Measurements from ENCODE around the gene NTRK2.

Gene NTRK2

GRCh38 chr9:84852617-84853301, 183.2 kb downstream of the NTRK2 start:
- H2AK5ac ChIP-seq (ENCODE audit: low read length) = no peak overlapping the region
- peaks cover 5% of the 10 kb centered on the region in 2 experiments for H3K4me1 ChIP-seq (ENCODE audit: control insufficient read depth in 1 of 2, insufficient read depth in 2 of 2, low read length in 2 of 2)
- H3K14ac ChIP-seq (ENCODE audit: low read length) = no peak overlapping the region
- no peak overlapping the region for H3K23ac ChIP-seq (ENCODE audit: low read length)
- no peaks in the 10 kb centered on the region for H3K27me3 ChIP-seq (ENCODE audit: insufficient read depth, low read length)
- peaks cover 12% of the 10 kb centered on the region for H3K79me1 ChIP-seq (ENCODE audit: low read length)
- no peak overlapping the region for H3K18ac ChIP-seq (ENCODE audit: low read length)
- H3K4me3 ChIP-seq (ENCODE audit: low read depth, low read length) = no peak overlapping the region
- H3K9me3 ChIP-seq (ENCODE audit: insufficient read depth, low read depth, low read length) = no peaks in the 10 kb centered on the region
- peak in 1 of 2 donors; percentile 42 for DNase-seq
- H3K4ac ChIP-seq (ENCODE audit: low read depth, low read length) = no peak overlapping the region
- no peak overlapping the region for H2AFZ ChIP-seq (ENCODE audit: insufficient read depth, low read length, poor library complexity)
- H3K36me3 ChIP-seq (ENCODE audit: control insufficient read depth in 1 of 2, insufficient read depth in 2 of 2, low read length in 2 of 2) = no peaks in the 10 kb centered on the region
- H3K9ac ChIP-seq (ENCODE audit: low read length) = no peak overlapping the region
- WGBS (ENCODE audit: extremely low coverage, insufficient coverage, insufficient read length) = no CpG with 5 or more reads among the region's 1 CpG
- H4K12ac ChIP-seq (ENCODE audit: low read depth, low read length) = no peak overlapping the region
- H3K79me2 ChIP-seq (ENCODE audit: control insufficient read depth, insufficient read depth, low read length, poor library complexity) = no peaks in the 10 kb centered on the region
- H3K4me2 ChIP-seq (ENCODE audit: low read length) = no peak overlapping the region
- H2BK12ac ChIP-seq (ENCODE audit: low read length) = peak overlapping the region; percentile 74
- no peak overlapping the region for H4K8ac ChIP-seq (ENCODE audit: low read depth, low read length)
- H2BK120ac ChIP-seq (ENCODE audit: insufficient read depth, low read length, poor library complexity) = no peak overlapping the region
- H3K27ac ChIP-seq (ENCODE audit: low read depth, low read length) = peak overlapping the region; percentile 77
- peak overlapping the region; percentile 38 for H4K91ac ChIP-seq (ENCODE audit: low read depth, low read length)
- H2BK5ac ChIP-seq (ENCODE audit: low read depth, low read length, poor library complexity) = peak overlapping the region; percentile 28

GRCh38 chr9:84856181-84856632, 186.7 kb downstream of the NTRK2 start:
- Histone ChIP-seq H3K79me2 (ENCODE audit: control insufficient read depth, insufficient read depth, low read length, poor library complexity) (no peaks in the 10 kb centered on the region), H2AFZ (ENCODE audit: insufficient read depth, low read length, poor library complexity) (no peak overlapping the region)

GRCh38 chr9:84857211-84857610, 187.7 kb downstream of the NTRK2 start:
- Histone ChIP-seq H4K91ac (ENCODE audit: low read depth, low read length) (no peak overlapping the region), H3K4ac (ENCODE audit: low read depth, low read length) (no peak overlapping the region), H3K14ac (ENCODE audit: low read length) (no peak overlapping the region), H3K36me3 (ENCODE audit: control insufficient read depth in 1 of 2, insufficient read depth in 2 of 2, low read length in 2 of 2) (no peaks in the 10 kb centered on the region), H3K4me3 (ENCODE audit: low read depth, low read length) (no peak overlapping the region), H4K12ac (ENCODE audit: low read depth, low read length) (no peak overlapping the region), H2AFZ (ENCODE audit: insufficient read depth, low read length, poor library complexity) (no peak overlapping the region), H3K79me2 (ENCODE audit: control insufficient read depth, insufficient read depth, low read length, poor library complexity) (no peaks in the 10 kb centered on the region), H3K9ac (ENCODE audit: low read length) (no peak overlapping the region), H3K18ac (ENCODE audit: low read length) (no peak overlapping the region), H2BK12ac (ENCODE audit: low read length) (no peak overlapping the region), H3K23ac (ENCODE audit: low read length) (no peak overlapping the region), H3K27ac (ENCODE audit: low read depth, low read length) (no peak overlapping the region), H3K79me1 (ENCODE audit: low read length) (peaks cover 3% of the 10 kb centered on the region), H2AK5ac (ENCODE audit: low read length) (no peak overlapping the region), H3K4me2 (ENCODE audit: low read length) (no peak overlapping the region), H2BK5ac (ENCODE audit: low read depth, low read length, poor library complexity) (no peak overlapping the region), H2BK120ac (ENCODE audit: insufficient read depth, low read length, poor library complexity) (no peak overlapping the region), H3K4me1 (ENCODE audit: control insufficient read depth in 1 of 2, insufficient read depth in 2 of 2, low read length in 2 of 2) (peaks cover under 1 to 3% of the 10 kb centered on the region in 2 experiments), H3K27me3 (ENCODE audit: insufficient read depth, low read length) (no peaks in the 10 kb centered on the region), H3K9me3 (ENCODE audit: insufficient read depth, low read depth, low read length) (peaks cover 3% of the 10 kb centered on the region), H4K8ac (ENCODE audit: low read depth, low read length) (no peak overlapping the region)
- WGBS (ENCODE audit: extremely low coverage, insufficient coverage, insufficient read length) = no CpG with 5 or more reads among the region's 1 CpG
- DNase-seq = no peak

More at GRCh38 chr9:84856181-84856632, 186.7 kb downstream of the NTRK2 start:
- H4K91ac ChIP-seq (ENCODE audit: low read depth, low read length) = no peak overlapping the region
- H3K23ac ChIP-seq (ENCODE audit: low read length) = no peak overlapping the region
- no peak overlapping the region for H2BK12ac ChIP-seq (ENCODE audit: low read length)
- H3K4me3 ChIP-seq (ENCODE audit: low read depth, low read length) = no peak overlapping the region
- no peak overlapping the region for H3K14ac ChIP-seq (ENCODE audit: low read length)
- H4K12ac ChIP-seq (ENCODE audit: low read depth, low read length) = no peak overlapping the region
- no peak overlapping the region for H2BK5ac ChIP-seq (ENCODE audit: low read depth, low read length, poor library complexity)
- H3K4ac ChIP-seq (ENCODE audit: low read depth, low read length) = no peak overlapping the region
- no peak overlapping the region for H3K4me2 ChIP-seq (ENCODE audit: low read length)
- H3K18ac ChIP-seq (ENCODE audit: low read length) = no peak overlapping the region
- H3K27me3 ChIP-seq (ENCODE audit: insufficient read depth, low read length) = no peaks in the 10 kb centered on the region
- H3K27ac ChIP-seq (ENCODE audit: low read depth, low read length) = no peak overlapping the region
- peaks cover 3 to 5% of the 10 kb centered on the region in 2 experiments for H3K4me1 ChIP-seq (ENCODE audit: control insufficient read depth in 1 of 2, insufficient read depth in 2 of 2, low read length in 2 of 2)
- DNase-seq = no peak
- H2BK120ac ChIP-seq (ENCODE audit: insufficient read depth, low read length, poor library complexity) = no peak overlapping the region
- no CpG with 5 or more reads among the region's 4 CpGs for WGBS (ENCODE audit: extremely low coverage, insufficient coverage, insufficient read length)
- H3K79me1 ChIP-seq (ENCODE audit: low read length) = peaks cover 7% of the 10 kb centered on the region
- no peak overlapping the region for H4K8ac ChIP-seq (ENCODE audit: low read depth, low read length)
- no peak overlapping the region for H3K9ac ChIP-seq (ENCODE audit: low read length)
- no peaks in the 10 kb centered on the region for H3K36me3 ChIP-seq (ENCODE audit: control insufficient read depth in 1 of 2, insufficient read depth in 2 of 2, low read length in 2 of 2)
- H2AK5ac ChIP-seq (ENCODE audit: low read length) = no peak overlapping the region
- no peaks in the 10 kb centered on the region for H3K9me3 ChIP-seq (ENCODE audit: insufficient read depth, low read depth, low read length)

GRCh38 chr9:84858364-84858763, 188.8 kb downstream of the NTRK2 start:
- H3K79me1 ChIP-seq (ENCODE audit: low read length) = peaks cover 2% of the 10 kb centered on the region
- no peak overlapping the region for H3K27ac ChIP-seq (ENCODE audit: low read depth, low read length)
- peaks cover 0 to 2% of the 10 kb centered on the region in 2 experiments for H3K4me1 ChIP-seq (ENCODE audit: control insufficient read depth in 1 of 2, insufficient read depth in 2 of 2, low read length in 2 of 2)
- H3K4ac ChIP-seq (ENCODE audit: low read depth, low read length) = no peak overlapping the region
- no peak overlapping the region for H4K12ac ChIP-seq (ENCODE audit: low read depth, low read length)
- H4K91ac ChIP-seq (ENCODE audit: low read depth, low read length) = no peak overlapping the region
- H2AFZ ChIP-seq (ENCODE audit: insufficient read depth, low read length, poor library complexity) = no peak overlapping the region
- H3K14ac ChIP-seq (ENCODE audit: low read length) = no peak overlapping the region
- no peak overlapping the region for H3K18ac ChIP-seq (ENCODE audit: low read length)
- no peak overlapping the region for H2BK120ac ChIP-seq (ENCODE audit: insufficient read depth, low read length, poor library complexity)
- no peaks in the 10 kb centered on the region for H3K27me3 ChIP-seq (ENCODE audit: insufficient read depth, low read length)
- no peak overlapping the region for H4K8ac ChIP-seq (ENCODE audit: low read depth, low read length)
- H3K9me3 ChIP-seq (ENCODE audit: insufficient read depth, low read depth, low read length) = peaks cover 3% of the 10 kb centered on the region
- H2AK5ac ChIP-seq (ENCODE audit: low read length) = no peak overlapping the region
- H3K79me2 ChIP-seq (ENCODE audit: control insufficient read depth, insufficient read depth, low read length, poor library complexity) = no peaks in the 10 kb centered on the region
- H3K4me3 ChIP-seq (ENCODE audit: low read depth, low read length) = no peak overlapping the region
- no peak overlapping the region for H2BK5ac ChIP-seq (ENCODE audit: low read depth, low read length, poor library complexity)
- no peak overlapping the region for H3K23ac ChIP-seq (ENCODE audit: low read length)
- H3K4me2 ChIP-seq (ENCODE audit: low read length) = no peak overlapping the region
- DNase-seq = no peak
- no peak overlapping the region for H2BK12ac ChIP-seq (ENCODE audit: low read length)
- WGBS (ENCODE audit: extremely low coverage, insufficient coverage, insufficient read length) = no CpG with 5 or more reads among the region's 6 CpGs
- no peak overlapping the region for H3K9ac ChIP-seq (ENCODE audit: low read length)
- no peaks in the 10 kb centered on the region for H3K36me3 ChIP-seq (ENCODE audit: control insufficient read depth in 1 of 2, insufficient read depth in 2 of 2, low read length in 2 of 2)

Data from trophoblast cell (in vitro differentiated cells and primary cell).